GM10266 (cell line): ENCODE data around the gene SMARCE1.

ENCODE experiments used
- DNase-seq: peaks from one replicate; pipeline ENCODE4 v3.0.0; 2012; ENCODE audit errors: extremely low spot score
- CTCF ChIP-seq: IDR thresholded peaks from 2 replicates; pipeline ENCODE4 v1.5.1; 2012; ENCODE audit warnings: mild to moderate bottlenecking, low read depth; ENCODE audit not compliant: control insufficient read depth, insufficient read depth; ENCODE audit errors: missing control alignments

Gene SMARCE1

GRCh38 chr17:40646791-40647623 lies 611 bp downstream of the SMARCE1 start:
- DNase-seq, result peak; percentile 51
- no peak for TF ChIP-seq CTCF

GRCh38 chr17:40645943-40646342 lies 1.7 kb downstream of the SMARCE1 start:
- TF ChIP-seq CTCF, result no peak
- DNase-seq, result no peak

GRCh38 chr17:40645291-40645690 lies 2.3 kb downstream of the SMARCE1 start:
- DNase-seq, result no peak
- no peak for TF ChIP-seq CTCF

- DNase-seq, result no peak
- no peak for TF ChIP-seq CTCF
Observed at GRCh38 chr17:40637931-40638330, 9.7 kb downstream of the SMARCE1 start.

GRCh38 chr17:40633871-40634270 lies 13.7 kb downstream of the SMARCE1 start:
- TF ChIP-seq CTCF, result no peak
- DNase-seq, result no peak

- no peak for DNase-seq
- TF ChIP-seq CTCF, result no peak
Observed at GRCh38 chr17:40632216-40632615, 15.4 kb downstream of the SMARCE1 start.

GRCh38 chr17:40629842-40630241 lies 17.8 kb downstream of the SMARCE1 start:
- no peak for DNase-seq
- no peak for TF ChIP-seq CTCF
